ENCODE data around the gene KHDRBS1. TPM values are rescaled to one million over a fixed set of nuclear protein-coding genes. Genes with fewer than 3 reads are reported as not detected.

The KHDRBS1 gene
- total and polyA plus RNA-seq, 9 of the 15 experiments (the other 6 are each of a cell fraction or from before 2014, with no cell fraction given) = 48.4 to 257 (median 114) TPM

DNA sequence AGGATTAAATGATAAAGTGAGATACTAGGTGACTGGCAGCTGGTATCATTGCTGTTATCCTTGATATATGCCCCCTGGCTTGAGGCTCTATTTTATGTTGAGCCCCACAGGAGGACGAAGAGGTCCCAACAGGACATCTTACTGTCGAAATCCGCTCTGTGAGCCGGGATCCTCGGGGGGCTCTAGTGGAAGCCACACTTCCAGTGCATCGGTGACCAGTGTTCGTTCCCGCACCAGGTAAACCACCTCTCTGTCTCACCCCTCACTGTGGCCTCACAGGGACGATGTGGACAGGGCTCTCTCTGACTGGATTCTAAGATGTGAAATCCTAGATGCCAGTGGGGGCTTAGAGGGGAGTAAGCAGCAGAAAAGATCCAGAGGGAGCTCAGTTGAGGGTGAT lies 61.2 kb downstream of the KHDRBS1 start:
- TF ChIP-seq CREB1 (IDR thresholded peaks at IDR 0.05) (no peak), CREB1 (CRISPR knock-in tag; IDR thresholded peaks at IDR 0.05) (no peak), SMARCC2 (IDR thresholded peaks at IDR 0.05; ENCODE audit: low read depth) (no peak)
- WGBS (ENCODE audit: insufficient coverage, low coverage, missing lambda C conversion rate) = 90% methylated on average over 9 of the region's 9 CpGs
- peaks cover 4% of the 10 kb centered on the region for H3K9me1 ChIP-seq (ENCODE audit: control insufficient read depth, insufficient read depth, low read length)
- H3K4me1 ChIP-seq (replicated peaks in 1 of 2; ENCODE audit: control insufficient read depth in 2 of 2, insufficient read depth in 2 of 2, low read length in 2 of 2) = peaks cover 17 to 20% of the 10 kb centered on the region in 2 experiments
- peaks cover 37% of the 10 kb centered on the region; the same call in 2 of the 3 replicates for H3K36me3 ChIP-seq (ENCODE audit: control insufficient read depth, insufficient read depth, low read length)
- H2AFZ ChIP-seq (ENCODE audit: low read depth, low read length) = no peak overlapping the region
- H3K4me3 ChIP-seq = no peak overlapping the region
- DNase-seq (ENCODE audit: extremely low read depth in 1 of 4, low spot score in 3 of 4) = no peak
- no peak overlapping the region for H3K4me2 ChIP-seq (ENCODE audit: insufficient read depth, low read length)
- CTCF ChIA-PET (ENCODE audit: low intra/inter-chr PET ratio) = no interaction called here
- no peaks in the 10 kb centered on the region; the same call in 1 of the 2 replicates for H4K20me1 ChIP-seq (replicated peaks; ENCODE audit: control insufficient read depth, insufficient read depth, low read length)
- no peaks in the 10 kb centered on the region for H3K27me3 ChIP-seq (ENCODE audit: control insufficient read depth in 2 of 2, insufficient read depth in 2 of 2, low read length in 2 of 2)
- no peaks in the 10 kb centered on the region for H3K9me3 ChIP-seq (replicated peaks; ENCODE audit: control insufficient read depth, insufficient read depth, low read depth, low read length)
- BruUV-seq (replicated peaks) = no TSS peak
- peaks cover 21% of the 10 kb centered on the region for H3K79me2 ChIP-seq (ENCODE audit: control insufficient read depth, insufficient read depth, low read length)
- H3K9ac ChIP-seq (ENCODE audit: insufficient read depth in 1 of 2, low read depth in 2 of 2, low read length in 2 of 2) = no peak overlapping the region; a peak in 1 of 4 replicates
- no peak for FAIRE-seq
- intact Hi-C loops (cut with micrococcal nuclease) = no loop called here
- in situ Hi-C loops (cut with MboI) = no loop called here
- ATAC-seq = no peak
- no peak overlapping the region for H3K27ac ChIP-seq (ENCODE audit: extremely low read depth, low read depth, low read length)
- POLR2A ChIA-PET = interaction anchor here (0.6 to 2.7 kb wide), 7 partner anchors 12 to 126 kb away, joined by 3 to 17 read pairs (median 4); partner anchors contain the start of gene CCDC28B

DNA sequence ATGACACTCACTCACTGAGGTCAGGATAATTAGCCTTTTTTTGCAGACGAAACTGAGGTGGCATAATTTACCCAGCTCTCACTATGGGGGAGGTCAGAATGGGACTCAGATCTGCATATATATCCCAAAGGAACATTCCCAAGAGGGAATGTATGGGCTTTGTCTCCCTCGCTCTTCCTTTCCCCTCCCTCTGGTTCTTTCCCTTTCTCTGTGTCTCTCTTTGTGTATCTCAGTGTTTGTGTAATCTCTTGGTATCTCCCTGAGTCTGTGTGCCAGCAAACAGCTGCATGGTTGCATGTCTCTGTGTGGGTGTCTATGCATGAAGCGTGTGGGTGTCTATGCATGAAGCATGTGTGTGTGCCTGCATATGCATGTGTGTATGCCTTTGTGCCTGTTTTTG lies 63.8 kb downstream of the KHDRBS1 start:
- in situ Hi-C loops (cut with MboI) = no loop called here
- Histone ChIP-seq H3K9me1 (ENCODE audit: control insufficient read depth, insufficient read depth, low read length) (peaks cover 4% of the 10 kb centered on the region), H3K9ac (ENCODE audit: insufficient read depth in 1 of 2, low read depth in 2 of 2, low read length in 2 of 2) (no peak overlapping the region; a peak in 1 of 4 replicates), H3K4me3 (no peak overlapping the region), H3K79me2 (ENCODE audit: control insufficient read depth, insufficient read depth, low read length) (peaks cover 21% of the 10 kb centered on the region), H3K9me3 (replicated peaks; ENCODE audit: control insufficient read depth, insufficient read depth, low read depth, low read length) (no peaks in the 10 kb centered on the region), H3K36me3 (ENCODE audit: control insufficient read depth, insufficient read depth, low read length) (peaks cover 50% of the 10 kb centered on the region), H3K27me3 (ENCODE audit: control insufficient read depth in 2 of 2, insufficient read depth in 2 of 2, low read length in 2 of 2) (no peaks in the 10 kb centered on the region), H3K4me1 (replicated peaks in 1 of 2; ENCODE audit: control insufficient read depth in 2 of 2, insufficient read depth in 2 of 2, low read length in 2 of 2) (peaks cover 9 to 16% of the 10 kb centered on the region in 2 experiments; a peak in 4 of 5 replicates), H2AFZ (ENCODE audit: low read depth, low read length) (no peak overlapping the region), H3K4me2 (ENCODE audit: insufficient read depth, low read length) (no peak overlapping the region), H3K27ac (ENCODE audit: extremely low read depth, low read depth, low read length) (no peak overlapping the region), H4K20me1 (replicated peaks; ENCODE audit: control insufficient read depth, insufficient read depth, low read length) (no peaks in the 10 kb centered on the region; the same call in 1 of the 2 replicates)
- TF ChIP-seq TEAD1 (CRISPR knock-in tag; IDR thresholded peaks at IDR 0.05) = no peak
- TF ChIP-seq CTBP1 (IDR thresholded peaks at IDR 0.05; ENCODE audit: borderline replicate concordance) = no peak
- no peak for TF ChIP-seq ZNF347 (CRISPR knock-in tag; IDR thresholded peaks at IDR 0.05; ENCODE audit: low read depth)
- no peak for TF ChIP-seq ZNF668 (CRISPR knock-in tag; IDR thresholded peaks at IDR 0.05)
- no peak for TF ChIP-seq ZNF75A (CRISPR knock-in tag; IDR thresholded peaks at IDR 0.05)
- TF ChIP-seq MTA3 (IDR thresholded peaks at IDR 0.05; ENCODE audit: borderline replicate concordance) = no peak
- no peak for TF ChIP-seq LEF1 (IDR thresholded peaks at IDR 0.05)
- no peak for TF ChIP-seq MEIS2 (IDR thresholded peaks at IDR 0.05; ENCODE audit: partially characterized antibody)
- no peak for TF ChIP-seq NEUROD1 (IDR thresholded peaks at IDR 0.05; ENCODE audit: borderline replicate concordance, low read depth, low read length, partially characterized antibody)
- no peak for TF ChIP-seq STAT5A (IDR thresholded peaks at IDR 0.05; ENCODE audit: borderline replicate concordance, low read length)
- TF ChIP-seq ATF7 (IDR thresholded peaks at IDR 0.05) = no peak
- FAIRE-seq (no peak), DNase-seq (ENCODE audit: extremely low read depth in 1 of 4, low spot score in 3 of 4) (no peak), ATAC-seq (no peak)
- ChIA-PET CTCF (ENCODE audit: low intra/inter-chr PET ratio) (no interaction called here), POLR2A (interaction anchor here (1.0 kb wide), 1 partner anchor 22 kb away, joined by 3 read pairs; no protein-coding TSS in a partner anchor)
- WGBS (ENCODE audit: insufficient coverage, low coverage, missing lambda C conversion rate) = 67% methylated on average over 3 of the region's 3 CpGs
- BruUV-seq (replicated peaks) = no TSS peak
- intact Hi-C loops (cut with micrococcal nuclease) = no loop called here

All from K562 (cell line).